A549 (cell line): Measurements from ENCODE around the gene GBF1. TPM values are rescaled to one million over a fixed set of nuclear protein-coding genes. Genes with fewer than 3 reads are reported as not detected.
A peak's percentile ranks its signal among the peaks of the same experiment; 100 is the strongest.

ENCODE experiments used
- ATAC-seq, 2 experiments: fragments of 200-7000 bp in 1 of 2; fragments of >200 bp in 1 of 2; cut with Nextera tagmentation in 1 of 2; cut with Tn5 transposase in 1 of 2; 3 replicates each; pipeline versions ENCODE4 v1.8.0 to v1.9.1; 2018 to 2020; ENCODE audit warnings: mild to moderate bottlenecking in 1 of 2, moderate library complexity in 1 of 2
- CTCF ChIA-PET: fragments of 300-600 bp; sonication (Branson Sonifier 250); formaldehyde crosslinking; extraction: SDS; loops from one replicate; lab custom pipeline; 2021; ENCODE audit warnings: antibody characterized with exemption, inconsistent platforms; lab: Yijun Ruan, JAX
- POLR2A ChIA-PET: fragments of 350-600 bp; formaldehyde crosslinking; extraction: SDS; loops from one replicate; lab custom pipeline; 2021; ENCODE audit warnings: antibody characterized with exemption, inconsistent platforms; lab: Yijun Ruan, JAX
- DNase-seq, 2 experiments: peaks; one replicate each; pipeline versions ENCODE4 v3.0.0 to v3.0.0-alpha.2; 2011 to 2016; ENCODE audit warnings: low read depth in 1 of 2, low spot score in 1 of 2
- FAIRE-seq: peaks from 2 replicates; lab custom pipeline; 2011; peaks lifted over from hg19 to GRCh38; lab: Jason Lieb, UNC
- H3K27ac ChIP-seq, 2 experiments: fragments of >200 bp; sonication (Bioruptor Twin); formaldehyde crosslinking; 3 replicates each; pipeline ENCODE4 v1.5.1; 2016 to 2017
- H3K4me1 ChIP-seq: fragments of >200 bp; sonication (Bioruptor Twin); formaldehyde crosslinking; 3 replicates; pipeline ENCODE4 v1.6.1; 2016
- H3K4me2 ChIP-seq: fragments of >200 bp; sonication (Bioruptor Twin); formaldehyde crosslinking; 3 replicates; pipeline ENCODE4 v1.6.1; 2016
- H3K4me3 ChIP-seq: fragments of >200 bp; sonication (Bioruptor Twin); formaldehyde crosslinking; 3 replicates; pipeline ENCODE4 v1.5.1; 2016
- H3K9me3 ChIP-seq: fragments of >200 bp; sonication (Bioruptor Twin); formaldehyde crosslinking; 3 replicates; pipeline ENCODE4 v1.6.1; 2016
- BCL3 ChIP-seq: fragments of >200 bp; sonication (Bioruptor Twin); formaldehyde crosslinking; IDR thresholded peaks from 3 replicates; pipeline ENCODE4 v1.6.1; 2016
- BHLHE40 ChIP-seq: IDR thresholded peaks from 2 replicates; pipeline ENCODE4 v1.6.1; 2012; ENCODE audit warnings: low read depth, low read length, inconsistent platforms
- CBX8 ChIP-seq: fragments of 200-600 bp; sonication (generic); IDR thresholded peaks from 2 replicates; pipeline ENCODE4 v1.6.1; 2016
- CEBPB ChIP-seq, 2 experiments: fragments of >200 bp in 1 of 2; sonication (Bioruptor Twin) in 1 of 2; formaldehyde crosslinking in 1 of 2; IDR thresholded peaks; 2 replicates each; pipeline ENCODE4 v1.6.1; 2012 to 2016
- CHD2 ChIP-seq: fragments of 150-350 bp; IDR thresholded peaks from 2 replicates; pipeline ENCODE4 v1.6.1; 2014; ENCODE audit warnings: low read length; ENCODE audit not compliant: partially characterized antibody
- CTCF ChIP-seq: fragments of >200 bp; sonication (Bioruptor Twin); formaldehyde crosslinking; IDR thresholded peaks from 3 replicates; pipeline ENCODE4 v1.5.1; 2016
- EHF ChIP-seq: fragments of 250-450 bp; sonication (Bioruptor Pico); IDR thresholded peaks from 2 replicates; pipeline ENCODE4 v1.5.0; 2020; ENCODE audit warnings: mild to moderate bottlenecking
- EP300 ChIP-seq, 2 experiments: fragments of >200 bp; sonication (Bioruptor Twin); formaldehyde crosslinking; IDR thresholded peaks; 2 replicates in 1 of 2; 3 replicates in 1 of 2; pipeline ENCODE4 v1.6.1; 2016 to 2017
- FOXS1 ChIP-seq: fragments of 250-450 bp; sonication (Bioruptor Pico); IDR thresholded peaks from 2 replicates; pipeline ENCODE4 v1.5.0; 2020; ENCODE audit warnings: mild to moderate bottlenecking, moderate library complexity
- GATA3 ChIP-seq: IDR thresholded peaks from 2 replicates; pipeline ENCODE4 v1.6.1; 2012; ENCODE audit warnings: borderline replicate concordance
- HDAC2 ChIP-seq: fragments of 200-600 bp; sonication (generic); IDR thresholded peaks from 2 replicates; pipeline ENCODE4 v1.6.1; 2016
- HEYL ChIP-seq: fragments of 250-450 bp; sonication (Bioruptor Pico); IDR thresholded peaks from 2 replicates; pipeline ENCODE4 v1.8.0; 2021; ENCODE audit warnings: mild to moderate bottlenecking, moderate library complexity
- HMGXB4 ChIP-seq: fragments of 250-450 bp; sonication (Bioruptor Pico); IDR thresholded peaks from 2 replicates; pipeline ENCODE4 v1.5.0; 2021; ENCODE audit warnings: mild to moderate bottlenecking, moderate library complexity, borderline replicate concordance
- HOXA7 ChIP-seq: fragments of 250-450 bp; sonication (Bioruptor Pico); IDR thresholded peaks from 2 replicates; pipeline ENCODE4 v1.5.0; 2020; ENCODE audit warnings: mild to moderate bottlenecking, moderate library complexity
- HOXB13 ChIP-seq: fragments of 250-450 bp; sonication (Bioruptor Pico); IDR thresholded peaks from 2 replicates; pipeline ENCODE4 v1.5.0; 2020; ENCODE audit warnings: low read depth, mild to moderate bottlenecking, moderate library complexity
- HOXB5 ChIP-seq: fragments of 250-450 bp; sonication (Bioruptor Pico); IDR thresholded peaks from 2 replicates; pipeline ENCODE4 v1.5.0; 2020; ENCODE audit warnings: mild to moderate bottlenecking, moderate library complexity
- JUNB ChIP-seq: fragments of >200 bp; sonication (Bioruptor Twin); formaldehyde crosslinking; IDR thresholded peaks from 2 replicates; pipeline ENCODE4 v1.6.1; 2016
- MAZ ChIP-seq: fragments of 150-350 bp; IDR thresholded peaks from 2 replicates; pipeline ENCODE4 v1.6.1; 2014; ENCODE audit warnings: antibody characterized with exemption, low read depth, low read length, borderline replicate concordance
- MYC ChIP-seq: IDR thresholded peaks from 2 replicates; pipeline ENCODE4 v1.6.1; 2012; ENCODE audit warnings: mild to moderate bottlenecking, inconsistent platforms, low read length, improper control_type of control experiment, borderline replicate concordance
- NFE2L2 ChIP-seq: fragments of 150-350 bp; conservative IDR thresholded peaks from 2 replicates; pipeline ENCODE4 v1.6.1; 2014; ENCODE audit warnings: low read length
- PBX3 ChIP-seq: IDR thresholded peaks from 2 replicates; pipeline ENCODE4 v1.6.1; 2012
- RARB ChIP-seq: fragments of 250-450 bp; sonication (Bioruptor Pico); IDR thresholded peaks from 2 replicates; pipeline ENCODE4 v1.8.0; 2021; ENCODE audit warnings: mild to moderate bottlenecking, moderate library complexity
- RCOR1 ChIP-seq: fragments of 150-350 bp; IDR thresholded peaks from 2 replicates; pipeline ENCODE4 v1.6.1; 2014; ENCODE audit warnings: antibody characterized with exemption, low read length, low read depth
- SMC3 ChIP-seq: fragments of >200 bp; sonication (Bioruptor Twin); formaldehyde crosslinking; IDR thresholded peaks from 3 replicates; pipeline ENCODE4 v1.6.1; 2018; ENCODE audit warnings: inconsistent platforms
- TFCP2L1 ChIP-seq: fragments of 250-450 bp; sonication (Bioruptor Pico); IDR thresholded peaks from 2 replicates; pipeline ENCODE4 v1.5.0; 2021; ENCODE audit warnings: mild to moderate bottlenecking
- ZFP36 ChIP-seq: fragments of 450-650 bp; IDR thresholded peaks from 2 replicates; pipeline ENCODE4 v1.6.1; 2014; ENCODE audit warnings: borderline replicate concordance; ENCODE audit not compliant: partially characterized antibody
- ZSCAN20 ChIP-seq: fragments of 250-450 bp; sonication (Bioruptor Pico); IDR thresholded peaks from 2 replicates; pipeline ENCODE4 v1.8.0; 2022; ENCODE audit warnings: mild to moderate bottlenecking, moderate library complexity
- WGBS: methylation state at CpG from one replicate; pipeline ENCODE4 v1.1.6; 2017; ENCODE audit errors: missing lambda C conversion rate; 5-methylcytosine and 5-hydroxymethylcytosine counted together
- polyA plus RNA-seq, 4 experiments: library from polyadenylated mRNA; depleted of rRNA in 3 of 4; stranded (reverse); fragments of >200 nt; fragmentation: RNase III in 1 of 4; extraction: RNeasy Plus Mini Kit Qiagen cat#74134 plus additional on column Dnase treatment in 1 of 4; gene quantifications; 2 replicates in 3 of 4; 3 replicates in 1 of 4; pipeline ENCODE4 v1.2.3, GENCODE V29; 2011 to 2017

Gene GBF1
- polyA plus RNA-seq, 2 of the 4 experiments (the other 2 are of a cell fraction): 20.4 to 21.3 TPM

GRCh38 chr10:102412293-102412692 is 167.0 kb downstream of the GBF1 start:
- ChIA-PET CTCF (interaction anchor here (1.0 to 7.7 kb wide), 8 partner anchors 8 to 243 kb away, joined by 3 to 90 read pairs (median 25); partner anchors contain the start of genes FBXL15 and NFKB2), POLR2A (interaction anchor here (1.1 kb wide), 1 partner anchor 14 kb away, joined by 3 read pairs; no protein-coding TSS in a partner anchor)
- Histone ChIP-seq H3K4me1 (peaks cover 3% of the 10 kb centered on the region; the same call in 1 of the 3 replicates), H3K9me3 (no peaks in the 10 kb centered on the region), H3K4me3 (no peak overlapping the region), H3K27ac (no peak overlapping the region), H3K4me2 (no peak overlapping the region)
- FAIRE-seq (no peak), ATAC-seq (no peak), DNase-seq (no peak)
- WGBS: 69% methylated on average over 6 of the region's 10 CpGs
- TF ChIP-seq TFCP2L1 (CRISPR knock-in tag) (no peak), HOXB5 (no peak), HMGXB4 (CRISPR knock-in tag) (no peak), HOXA7 (no peak), HOXB13 (CRISPR knock-in tag) (no peak), BHLHE40 (no peak), EHF (CRISPR knock-in tag) (no peak), ZSCAN20 (CRISPR knock-in tag) (no peak), CHD2 (no peak), HDAC2 (no peak), RCOR1 (no peak), NFE2L2 (no peak), GATA3 (no peak), JUNB (no peak), EP300 (IDR thresholded peaks at IDR 0.05) (no peak), PBX3 (no peak)

- Histone ChIP-seq H3K4me1 (peaks cover 3% of the 10 kb centered on the region; the same call in 1 of the 3 replicates), H3K4me3 (no peak overlapping the region), H3K4me2 (no peak overlapping the region), H3K27ac (no peak overlapping the region), H3K9me3 (no peaks in the 10 kb centered on the region)
- ATAC-seq (no peak), DNase-seq (peak in 1 of 2 experiments; percentile 31), FAIRE-seq (no peak)
- ChIA-PET POLR2A (no interaction called here), CTCF (interaction anchor here (1.0 to 7.7 kb wide), 7 partner anchors 9 to 185 kb away, joined by 3 to 90 read pairs (median 29); partner anchors contain the start of genes FBXL15 and NFKB2)
- 31% methylated on average over 5 of the region's 5 CpGs for WGBS
- TF ChIP-seq HMGXB4 (CRISPR knock-in tag): no peak
- TF ChIP-seq MYC: no peak
- TF ChIP-seq CEBPB (IDR thresholded peaks at IDR 0.05): no peak
- TF ChIP-seq FOXS1 (CRISPR knock-in tag): no peak
- TF ChIP-seq MAZ: no peak
- TF ChIP-seq ZFP36: no peak
- TF ChIP-seq BCL3: no peak
- no peak for TF ChIP-seq CBX8
- TF ChIP-seq BHLHE40: no peak
- no peak for TF ChIP-seq SMC3
- no peak for TF ChIP-seq RARB (CRISPR knock-in tag)
- TF ChIP-seq HEYL (CRISPR knock-in tag): no peak
- TF ChIP-seq CTCF: no peak
- TF ChIP-seq JUNB: no peak
Observed at GRCh38 chr10:102413053-102413705, 167.8 kb downstream of the GBF1 start.
